Lower lobe of right lung (tissue), 2 donors: ENCODE results near the gene TMEM184A. TPM values are rescaled to one million over a fixed set of nuclear protein-coding genes. Genes with fewer than 3 reads are reported as not detected.

Source experiments
- ATAC-seq, 2 donors: fragments of 200-7000 bp; cut with Tn5 transposase; one replicate each; pipeline ENCODE4 v1.9.1; 2020 to 2022; ENCODE audit warnings: mild to moderate bottlenecking in 2 of 2, moderate library complexity in 2 of 2
- DNase-seq: peaks from one replicate; pipeline ENCODE4 v3.0.0-alpha.2; 2020
- H3K27ac ChIP-seq: fragments of 200-600 bp; one replicate; pipeline ENCODE4 v1.8.0; 2022
- H3K27me3 ChIP-seq: fragments of 200-600 bp; one replicate; pipeline ENCODE4 v1.8.0; 2022; ENCODE audit warnings: low read depth
- H3K36me3 ChIP-seq: fragments of 200-600 bp; one replicate; pipeline ENCODE4 v1.8.0; 2022; ENCODE audit warnings: mild to moderate bottlenecking
- H3K4me1 ChIP-seq: fragments of 200-600 bp; one replicate; pipeline ENCODE4 v1.8.0; 2022
- H3K4me3 ChIP-seq: fragments of 200-600 bp; one replicate; pipeline ENCODE4 v1.8.0; 2022; ENCODE audit warnings: mild to moderate bottlenecking
- H3K9me3 ChIP-seq: fragments of 200-600 bp; one replicate; pipeline ENCODE4 v1.8.0; 2022
- CTCF ChIP-seq: fragments of 200-600 bp; IDR thresholded peaks from one replicate; pipeline ENCODE4 v1.8.0; 2022; ENCODE audit warnings: antibody characterized with exemption, mild to moderate bottlenecking
- intact Hi-C: fragments of 100-400 bp; cut with DNase I; formaldehyde crosslinking; loops from one replicate; pipeline ENCODE4 v1.11.0; 2022
- total RNA-seq: library from RNA; stranded (reverse); fragmentation: NEBNext Ultra II Directional; extraction: Animal tissue kit (Norgen Biotek cat#: 25700); gene quantifications from one replicate; pipeline ENCODE4 v1.2.1, GENCODE V29; 2021
- donor health status: DM: no; HTN: yes; CAD: no; lungs with severe emphysema.

Gene TMEM184A
- total RNA-seq, 1 donor from 2014 or later: 4.3 TPM

GRCh38 chr7:1498370-1499305 lies 57.4 kb downstream of the TMEM184A start:
- no peaks in the 10 kb centered on the region for H3K9me3 ChIP-seq
- no peak for TF ChIP-seq CTCF
- no peak for ATAC-seq
- no peak overlapping the region for H3K27ac ChIP-seq
- H3K27me3 ChIP-seq: no peaks in the 10 kb centered on the region
- intact Hi-C loops: no loop called here
- peaks cover 17% of the 10 kb centered on the region for H3K4me1 ChIP-seq
- peaks cover 91% of the 10 kb centered on the region for H3K36me3 ChIP-seq
- no peak for DNase-seq
- H3K4me3 ChIP-seq: no peak overlapping the region

- no peak overlapping the region for H3K4me3 ChIP-seq
- H3K27me3 ChIP-seq: no peaks in the 10 kb centered on the region
- no peak for DNase-seq
- peaks cover 96% of the 10 kb centered on the region for H3K36me3 ChIP-seq
- H3K9me3 ChIP-seq: no peaks in the 10 kb centered on the region
- H3K4me1 ChIP-seq: peaks cover 6% of the 10 kb centered on the region
- intact Hi-C loops: no loop called here
- no peak for ATAC-seq
- H3K27ac ChIP-seq: no peak overlapping the region
- TF ChIP-seq CTCF: no peak
Measured at GRCh38 chr7:1497293-1497927, 58.6 kb downstream of the TMEM184A start.

GRCh38 chr7:1496531-1497292 lies 59.3 kb downstream of the TMEM184A start:
- no peak for DNase-seq

GRCh38 chr7:1495564-1496242 lies 60.3 kb downstream of the TMEM184A start:
- ATAC-seq: no peak
- Histone ChIP-seq H3K4me1 (no peaks in the 10 kb centered on the region), H3K4me3 (no peak overlapping the region), H3K27ac (no peak overlapping the region), H3K9me3 (no peaks in the 10 kb centered on the region), H3K36me3 (peaks cover 96% of the 10 kb centered on the region), H3K27me3 (no peaks in the 10 kb centered on the region)
- intact Hi-C loops: no loop called here
- no peak for DNase-seq
- TF ChIP-seq CTCF: no peak

More at GRCh38 chr7:1496531-1497292, 59.3 kb downstream of the TMEM184A start:
- no peaks in the 10 kb centered on the region for H3K27me3 ChIP-seq
- no peak overlapping the region for H3K27ac ChIP-seq
- TF ChIP-seq CTCF: no peak
- ATAC-seq: no peak
- H3K9me3 ChIP-seq: no peaks in the 10 kb centered on the region
- H3K4me3 ChIP-seq: no peak overlapping the region
- H3K4me1 ChIP-seq: peaks cover 3% of the 10 kb centered on the region
- intact Hi-C loops: no loop called here
- H3K36me3 ChIP-seq: peaks cover 96% of the 10 kb centered on the region
